GM18520 (cell line): ENCODE measurements around the gene VPS26A.
A peak's percentile ranks its signal among the peaks of the same experiment; 100 is the strongest.
"Not testable (repeated sequence)": the region's sequence is repeated elsewhere in the genome, so short reads cannot be mapped to it uniquely, and the experiment has no call there.

ENCODE experiments used
- ATAC-seq: cut with Tn5 transposase; IDR thresholded peaks from one replicate; pipeline ENCODE4 v1.9.1; 2021; ENCODE audit not compliant: unreplicated experiment

The VPS26A gene

DNA sequence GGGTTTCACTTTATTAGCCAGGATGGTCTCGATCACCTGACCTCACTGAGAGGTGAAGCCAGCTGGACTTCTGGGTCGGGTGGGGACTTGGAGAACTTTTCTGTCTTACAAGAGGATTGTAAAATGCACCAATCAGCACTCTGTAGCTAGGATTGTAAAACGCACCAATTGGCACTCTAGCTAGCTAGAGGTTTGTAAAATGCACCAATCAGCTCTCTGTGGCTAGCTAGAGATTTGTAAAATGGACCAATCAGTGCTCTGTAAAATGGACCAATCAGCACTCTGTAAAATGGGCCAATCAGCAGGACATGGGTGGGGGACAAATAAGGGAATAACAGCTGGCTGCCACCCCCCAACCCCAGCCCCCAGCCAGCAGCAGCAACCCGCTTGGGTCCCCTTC lies 51.3 kb downstream of the VPS26A start:
- not testable (repeated sequence) for ATAC-seq

DNA sequence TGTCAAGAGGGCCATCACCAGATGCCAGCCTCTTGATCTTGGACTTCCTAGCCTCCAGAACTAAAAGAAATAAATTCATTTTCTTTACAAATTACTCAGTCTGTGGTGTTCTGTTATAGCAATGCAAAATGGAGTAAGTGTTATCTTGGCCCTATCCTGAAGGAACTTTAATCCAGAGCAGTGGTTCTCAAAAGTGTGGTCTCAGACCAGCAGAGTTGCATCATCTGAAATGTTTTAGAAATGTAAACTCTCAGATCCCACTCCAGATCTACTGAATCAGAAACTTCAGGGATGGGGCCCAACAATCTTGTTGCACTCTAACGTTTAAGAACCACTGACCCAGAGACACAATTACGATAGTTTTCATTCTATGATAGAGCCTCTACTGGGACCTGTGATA lies 52.8 kb downstream of the VPS26A start:
- ATAC-seq = no peak

DNA sequence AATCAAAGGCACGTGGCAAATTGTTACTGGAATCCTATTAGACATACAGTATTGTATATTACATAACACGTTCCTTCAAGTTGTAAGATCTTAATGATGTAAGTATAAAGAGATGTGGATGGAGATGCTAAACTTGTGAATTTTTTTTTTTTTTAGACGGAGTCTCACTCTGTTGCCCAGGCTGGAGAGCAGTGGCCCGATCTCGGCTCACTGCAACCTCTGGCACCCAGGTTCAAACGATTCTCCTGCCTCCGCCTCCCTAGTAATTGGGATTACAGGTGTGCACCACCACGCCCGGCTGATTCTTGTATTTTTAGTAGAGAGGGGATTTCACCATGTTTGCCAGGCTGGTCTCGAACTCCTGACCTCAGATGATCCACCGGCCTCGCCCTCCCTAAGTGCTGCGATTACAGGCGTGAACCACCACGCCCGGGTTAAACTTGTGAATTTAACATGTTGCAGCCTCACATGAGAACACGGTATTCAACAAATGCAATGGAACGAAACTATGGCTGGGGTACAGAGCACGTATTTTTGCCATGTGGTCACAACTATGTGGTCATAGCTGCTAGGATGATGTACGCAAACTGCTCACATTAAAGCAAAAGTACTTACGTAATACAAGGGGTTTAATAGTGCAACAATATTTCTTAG lies 55.2 kb downstream of the VPS26A start:
- peak; percentile 10 for ATAC-seq

DNA sequence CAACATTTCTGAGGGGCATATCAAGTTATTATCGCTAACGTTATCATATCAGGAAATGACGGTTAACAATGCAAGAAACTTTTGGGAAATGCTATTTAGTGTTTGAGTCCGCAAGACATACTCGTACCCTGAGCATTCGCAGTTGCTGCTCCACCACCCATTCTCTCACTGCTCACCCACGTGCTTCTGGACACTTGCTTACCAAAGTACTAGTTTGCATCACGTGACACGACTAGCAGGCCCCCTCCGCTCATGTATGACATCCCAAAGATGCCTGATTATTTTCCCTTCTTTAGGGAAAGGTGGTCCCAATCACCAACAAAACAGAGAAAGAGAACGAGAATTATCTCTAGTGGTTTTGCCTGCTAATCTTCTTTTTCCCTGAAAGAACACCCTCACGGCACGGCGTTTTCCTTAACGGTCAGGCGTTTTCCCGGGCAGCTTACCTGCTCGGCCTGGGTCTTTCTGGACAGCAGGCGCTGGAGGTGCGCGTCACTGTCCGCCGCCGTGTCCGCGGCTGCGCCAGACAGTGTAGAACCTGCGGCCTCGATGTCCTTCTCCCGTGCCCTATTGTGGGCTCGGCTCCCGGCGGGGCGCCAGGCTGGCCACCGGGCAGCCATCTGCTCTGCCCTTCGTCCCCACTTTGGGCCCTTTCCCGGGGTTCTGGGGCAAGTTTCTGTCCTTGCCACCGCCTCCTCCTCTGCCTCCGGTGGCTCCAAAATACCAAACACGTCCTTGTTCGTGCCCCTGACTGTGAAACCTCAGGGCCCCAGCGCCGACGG lies 56.0 kb downstream of the VPS26A start, which contains the start of gene SUPV3L1:
Gene SUPV3L1, plus strand, starts transcription at position 492 of the 782 bp plus-strand sequence. Its CDS starts 58 bp downstream, at position 550.
- peak; percentile 62 for ATAC-seq

DNA sequence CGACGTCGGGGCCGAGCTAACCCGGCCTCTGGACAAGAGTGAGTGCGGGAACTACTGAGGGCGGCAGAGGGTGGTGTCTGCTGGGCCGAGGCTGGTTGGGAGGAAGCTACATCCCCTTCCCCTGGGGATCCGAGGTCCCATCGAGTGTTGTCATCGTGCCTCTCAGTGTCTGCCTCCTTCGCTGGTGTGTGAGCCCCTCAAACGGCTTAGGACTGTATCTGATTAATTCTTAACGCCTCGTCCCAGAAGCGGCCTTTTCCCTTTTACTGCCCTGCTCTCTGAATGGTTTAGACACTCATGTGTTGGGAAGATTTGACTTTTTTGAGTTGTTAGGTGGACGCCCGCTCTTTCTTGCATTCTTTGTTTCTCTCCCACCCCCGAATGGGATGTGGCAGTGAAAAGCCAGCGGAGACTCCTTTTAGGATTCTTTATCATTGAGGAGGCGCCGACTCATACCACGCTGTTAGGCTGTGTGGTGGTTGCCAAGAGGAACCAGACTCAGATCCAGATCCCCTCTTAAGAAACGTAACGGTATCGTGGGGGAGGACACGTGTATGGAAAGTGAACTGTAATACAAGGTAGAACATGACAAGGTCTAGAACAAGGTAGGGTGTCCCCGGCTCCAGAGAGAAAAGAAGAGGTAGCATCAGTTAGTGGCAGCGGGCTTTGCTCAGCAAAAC lies 56.7 kb downstream of the VPS26A start:
- ATAC-seq = no peak

DNA sequence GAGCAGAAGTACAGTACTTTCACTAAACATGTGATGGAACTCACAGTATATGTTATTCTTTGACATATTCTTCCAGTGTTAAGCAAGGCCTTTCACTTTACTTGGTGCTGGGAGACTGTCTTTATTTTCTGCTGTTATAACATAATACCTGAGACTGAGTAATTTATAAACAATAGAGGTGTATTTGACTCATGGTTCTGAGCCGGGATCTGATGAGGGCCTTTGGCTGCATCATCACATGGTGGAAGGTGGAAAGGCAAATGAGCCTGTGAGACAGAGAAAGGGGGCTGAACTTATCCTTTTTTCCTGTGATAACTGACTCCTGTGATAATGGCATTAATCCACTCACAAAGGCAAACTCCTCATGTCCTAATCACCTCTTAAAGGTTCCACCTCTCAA lies 57.5 kb downstream of the VPS26A start:
- no peak for ATAC-seq

DNA sequence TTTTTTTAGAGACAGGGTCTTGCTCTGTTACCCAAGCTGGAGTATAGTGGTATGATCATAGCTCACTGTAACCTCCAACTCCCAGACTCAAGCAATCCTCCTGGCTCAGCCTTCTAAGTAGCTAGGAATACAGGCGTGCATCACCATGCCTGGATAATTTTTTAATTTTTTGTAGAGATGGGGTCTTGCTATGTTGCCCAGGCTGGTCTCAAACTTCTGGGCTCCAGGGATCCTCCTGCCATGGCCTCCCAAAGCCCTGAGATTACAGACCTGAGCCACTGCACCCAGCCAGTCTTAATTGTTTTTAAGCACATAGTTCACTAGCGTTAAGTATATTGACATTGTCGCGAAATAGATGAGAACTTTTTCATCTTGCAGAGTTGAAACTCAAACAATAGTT lies 58.0 kb downstream of the VPS26A start:
- no peak for ATAC-seq

DNA sequence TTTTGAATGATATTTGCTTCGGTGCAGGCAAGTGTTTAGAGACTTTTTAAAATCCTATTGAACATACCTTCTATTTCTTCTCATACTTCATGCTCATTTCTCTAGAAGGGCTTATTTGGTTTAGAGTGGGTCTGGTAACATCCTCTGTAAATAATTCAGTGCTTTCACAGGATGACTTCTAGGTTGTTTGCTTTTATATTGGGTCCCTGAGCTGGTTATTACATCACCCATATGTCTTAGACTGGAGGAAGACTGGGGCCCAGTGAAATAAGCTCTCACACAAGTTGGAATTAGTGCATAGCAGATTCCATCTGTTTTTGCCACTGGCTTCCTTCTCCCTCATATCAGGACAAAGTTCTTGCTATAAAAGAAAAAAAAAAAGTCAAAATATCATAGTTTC lies 62.5 kb downstream of the VPS26A start:
- ATAC-seq = no peak

DNA sequence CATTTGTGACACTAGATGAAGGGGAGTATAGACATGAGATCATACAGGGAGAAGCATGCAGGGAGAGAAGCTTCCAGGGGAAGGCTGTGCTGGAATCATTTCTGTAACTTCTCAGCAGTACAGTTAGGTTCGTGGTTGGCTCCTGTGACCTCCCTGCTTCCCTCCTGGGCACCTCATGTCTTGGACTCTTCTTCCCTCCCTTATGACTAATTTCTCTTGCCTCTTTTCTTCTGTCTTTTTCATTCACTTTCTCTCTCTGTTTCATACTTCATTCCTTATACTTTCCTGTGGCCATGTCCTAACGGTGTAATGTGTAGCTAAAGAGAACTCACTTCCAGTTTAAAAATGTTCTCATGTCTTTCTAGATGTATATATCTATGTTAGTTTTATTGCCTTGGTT lies 77.1 kb downstream of the VPS26A start:
- no peak for ATAC-seq

DNA sequence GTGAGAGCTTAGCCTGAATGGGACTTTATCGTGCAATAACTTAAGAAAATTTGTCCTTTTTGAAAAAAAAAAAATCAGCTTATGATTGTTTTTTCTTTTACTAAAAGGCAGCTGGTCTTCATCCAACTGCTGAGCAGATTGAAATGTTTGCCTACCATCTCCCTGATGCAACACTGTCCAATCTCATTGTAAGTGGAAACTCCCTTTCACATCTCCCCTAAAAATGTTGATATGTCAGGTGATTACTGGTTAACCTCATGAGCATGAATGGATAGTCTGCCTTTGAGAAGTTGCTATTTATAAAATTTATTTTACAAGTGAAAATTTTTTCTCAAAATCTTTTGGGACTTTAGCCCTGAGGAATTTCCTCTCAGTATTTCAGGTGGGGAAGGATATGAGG lies 78.4 kb downstream of the VPS26A start:
- ATAC-seq = no peak

DNA sequence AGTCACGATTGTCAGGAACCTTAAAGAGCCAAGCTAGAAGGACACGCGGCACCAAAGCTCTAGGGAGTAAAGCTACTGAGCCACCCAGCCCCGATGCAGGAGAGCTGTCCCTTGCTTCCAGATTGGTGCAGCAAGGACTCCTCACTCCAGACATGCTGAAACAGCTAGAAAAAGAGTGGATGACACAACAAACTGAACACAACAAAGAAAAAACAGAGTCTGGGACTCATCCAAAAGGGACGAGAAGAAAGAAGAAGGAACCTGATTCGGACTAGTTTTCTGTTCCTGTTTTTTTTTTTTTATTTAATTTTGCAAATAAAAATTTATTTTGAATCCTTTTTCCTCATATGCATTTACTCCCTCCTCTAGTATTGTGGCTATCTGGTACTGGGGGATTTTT lies 84.8 kb downstream of the VPS26A start:
- ATAC-seq = no peak

DNA sequence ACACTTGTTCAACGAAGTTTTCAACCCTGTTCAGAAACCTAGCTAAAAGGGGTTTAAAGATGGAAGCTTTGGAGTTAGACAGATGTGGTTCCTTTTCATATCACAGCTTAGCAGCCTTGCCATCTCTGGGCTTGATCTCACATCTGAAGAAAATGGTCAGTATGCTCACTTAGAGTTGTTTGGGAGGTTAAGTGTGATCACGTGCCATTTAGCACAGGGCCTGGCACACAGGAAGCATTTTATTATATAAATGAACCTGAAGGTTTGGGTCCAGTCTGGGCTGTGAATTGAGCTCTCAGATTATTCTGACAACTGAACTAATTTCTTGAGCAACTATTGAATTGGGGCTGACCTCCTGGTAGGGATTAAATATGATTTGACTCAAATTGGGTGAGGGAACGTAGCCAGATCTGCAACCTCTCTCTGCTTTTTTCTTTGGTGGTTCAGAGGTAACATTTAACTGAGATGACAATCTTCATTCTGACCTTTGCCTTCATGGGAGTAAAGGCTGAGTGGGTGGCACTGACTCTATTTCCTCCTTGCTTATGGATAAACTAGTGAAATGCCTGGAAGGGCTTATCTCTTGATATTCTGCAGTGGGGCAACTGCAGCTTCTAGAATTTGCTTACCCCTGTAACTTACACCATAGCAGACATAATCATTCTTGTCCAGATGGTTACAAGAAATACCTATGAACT lies 86.0 kb downstream of the VPS26A start:
- ATAC-seq = no peak

DNA sequence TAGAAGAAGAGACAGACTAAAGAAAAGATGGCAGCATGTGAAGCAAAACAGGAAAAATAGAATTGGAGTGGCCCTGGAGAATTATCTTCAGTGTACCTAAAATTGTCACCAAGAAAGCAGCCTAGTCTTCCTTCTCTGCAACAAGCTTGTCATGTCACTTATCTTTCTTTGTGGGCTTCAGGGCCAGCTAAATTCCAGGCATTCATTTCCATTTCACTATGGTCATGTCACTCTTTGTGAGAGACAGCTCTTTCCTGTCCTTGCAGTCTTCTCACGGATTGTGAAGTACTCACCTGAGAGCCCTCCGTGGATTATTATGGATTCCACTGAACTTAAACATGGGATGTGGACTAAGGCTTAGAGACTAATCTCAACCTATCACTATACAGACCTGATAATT lies 87.1 kb downstream of the VPS26A start:
- ATAC-seq = no peak

DNA sequence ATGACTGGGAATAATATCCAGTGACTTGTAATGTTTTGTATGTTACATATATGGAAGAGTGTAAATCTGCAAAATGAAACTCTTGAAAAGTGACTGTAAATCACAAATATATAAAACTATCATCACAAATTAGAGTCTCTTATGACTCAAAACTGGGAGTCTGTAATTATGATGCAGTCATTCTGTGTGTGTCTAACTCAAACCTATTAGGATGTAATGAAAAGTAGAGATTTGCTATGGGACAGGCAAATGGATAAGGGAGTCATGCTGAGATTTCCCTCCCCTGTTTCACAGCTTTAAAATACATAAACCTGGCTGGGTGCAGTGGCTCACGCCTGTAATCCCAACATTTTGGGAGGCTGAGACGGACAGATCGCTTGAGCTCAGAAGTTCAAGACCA lies 87.5 kb downstream of the VPS26A start:
- no peak for ATAC-seq

DNA sequence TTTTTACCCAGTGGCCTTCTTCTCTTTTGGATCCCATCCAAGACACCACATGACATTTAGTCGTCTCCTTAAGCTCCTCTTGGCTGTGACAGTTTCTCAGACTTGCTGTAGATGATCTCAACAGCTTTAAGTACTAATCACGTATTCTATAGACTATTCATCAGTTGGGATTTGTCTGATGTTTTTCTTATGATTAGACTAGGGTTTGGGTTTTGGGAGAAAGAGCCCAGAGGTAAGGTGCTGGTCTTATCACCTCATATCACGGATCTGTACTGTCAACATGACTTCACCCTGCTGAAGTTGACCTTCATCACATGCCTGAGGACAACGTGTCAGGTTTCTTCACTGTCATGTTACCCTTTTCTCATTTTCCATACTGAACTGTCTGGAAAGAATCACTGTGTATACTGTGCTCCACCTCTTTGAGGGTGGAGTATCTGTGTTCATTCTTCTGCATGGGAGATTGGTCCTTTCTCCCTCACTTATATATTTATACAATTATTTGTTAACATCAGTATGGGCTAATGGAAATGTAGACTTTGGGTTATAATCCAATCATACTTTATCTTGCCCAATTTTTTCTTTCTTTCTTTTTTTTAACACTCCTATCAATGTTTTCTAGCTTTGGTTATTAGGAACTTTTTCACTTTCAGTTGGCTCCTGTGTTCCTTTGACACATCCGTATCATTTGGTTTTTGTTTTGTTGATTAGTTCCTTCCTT lies 89.8 kb downstream of the VPS26A start:
- ATAC-seq = no peak

DNA sequence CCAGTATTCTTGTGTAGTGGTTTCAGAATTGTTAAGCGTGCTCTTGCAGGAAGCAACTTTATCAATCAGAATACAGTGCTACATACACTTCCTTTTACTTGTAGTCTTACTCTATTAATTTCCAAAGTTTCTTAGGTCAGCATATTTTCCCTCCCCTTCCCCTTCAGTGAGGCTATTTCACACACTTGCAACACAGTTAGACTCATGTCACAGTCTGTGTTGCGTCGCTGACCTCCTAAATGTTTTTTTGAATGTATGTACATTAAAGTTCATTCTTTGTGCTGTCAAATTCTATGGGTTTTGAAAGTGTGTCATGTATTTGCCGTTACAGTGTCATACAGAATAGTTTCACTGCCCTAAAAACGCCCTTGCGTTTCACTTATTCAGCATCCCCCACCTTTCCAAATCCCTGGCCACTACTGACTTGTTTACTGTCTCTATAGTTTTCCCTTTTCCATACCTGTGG lies 90.7 kb downstream of the VPS26A start:
- ATAC-seq = no peak

DNA sequence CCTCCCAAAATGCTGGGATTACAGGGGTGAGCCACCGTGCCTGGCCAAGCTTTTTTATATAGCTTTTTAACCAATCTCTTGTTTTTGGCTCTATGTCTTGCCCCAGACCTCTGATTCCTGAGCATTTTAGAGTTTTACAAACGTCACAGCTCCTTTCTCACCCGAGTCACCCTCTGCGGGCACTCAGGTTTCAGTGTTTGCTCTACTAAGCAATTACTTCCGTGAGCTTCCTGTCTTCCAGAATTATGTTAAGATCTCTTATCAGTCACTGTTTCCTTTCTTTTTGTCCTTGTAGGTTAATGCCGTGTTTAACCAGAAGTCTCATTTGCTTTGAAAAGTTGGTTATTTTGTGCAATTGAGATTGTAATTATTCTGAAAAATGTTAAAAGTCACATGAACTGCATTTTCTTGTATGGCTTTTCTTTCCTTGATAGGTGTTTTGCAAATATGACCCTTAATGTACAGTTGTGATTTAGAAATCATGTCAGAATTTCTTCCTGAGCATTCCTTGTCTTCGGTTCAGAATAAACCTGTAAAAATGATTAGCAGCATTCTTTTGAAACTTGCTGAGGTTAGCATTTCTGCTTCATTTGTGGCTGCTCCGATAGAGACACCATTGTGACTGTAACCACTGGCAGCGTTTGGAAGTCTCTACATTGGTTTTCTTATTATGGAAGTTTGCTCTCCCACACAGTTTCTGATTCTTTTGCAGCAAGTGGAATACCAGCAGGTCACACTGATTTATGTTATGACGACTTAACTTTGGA lies 91.6 kb downstream of the VPS26A start:
- no peak for ATAC-seq

DNA sequence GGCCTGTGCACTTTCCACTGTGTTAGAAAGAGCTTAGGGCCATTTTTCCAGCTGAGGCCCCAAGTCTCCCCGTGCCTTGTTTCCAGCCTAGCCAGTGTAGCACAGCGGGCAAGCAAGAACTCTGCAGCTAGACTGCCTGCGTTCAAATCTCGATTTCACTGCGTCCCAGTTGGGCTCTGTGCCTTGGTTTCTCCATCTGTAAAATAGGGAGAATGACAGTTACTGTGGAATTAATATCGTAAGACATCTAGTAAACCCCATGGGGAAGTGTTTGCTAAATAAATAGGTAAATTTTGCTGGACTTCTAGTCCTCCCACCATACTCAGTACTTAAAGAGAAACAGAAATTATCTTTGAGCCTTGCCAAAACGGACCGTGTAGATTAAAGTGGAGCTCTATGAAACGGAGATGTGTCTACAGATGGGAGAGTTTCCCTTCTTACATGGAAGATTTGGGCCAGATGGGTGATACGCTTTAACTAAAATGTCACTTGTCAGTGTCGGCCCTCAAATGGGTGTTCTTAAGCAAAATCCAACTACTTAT lies 92.7 kb downstream of the VPS26A start:
- no peak for ATAC-seq

DNA sequence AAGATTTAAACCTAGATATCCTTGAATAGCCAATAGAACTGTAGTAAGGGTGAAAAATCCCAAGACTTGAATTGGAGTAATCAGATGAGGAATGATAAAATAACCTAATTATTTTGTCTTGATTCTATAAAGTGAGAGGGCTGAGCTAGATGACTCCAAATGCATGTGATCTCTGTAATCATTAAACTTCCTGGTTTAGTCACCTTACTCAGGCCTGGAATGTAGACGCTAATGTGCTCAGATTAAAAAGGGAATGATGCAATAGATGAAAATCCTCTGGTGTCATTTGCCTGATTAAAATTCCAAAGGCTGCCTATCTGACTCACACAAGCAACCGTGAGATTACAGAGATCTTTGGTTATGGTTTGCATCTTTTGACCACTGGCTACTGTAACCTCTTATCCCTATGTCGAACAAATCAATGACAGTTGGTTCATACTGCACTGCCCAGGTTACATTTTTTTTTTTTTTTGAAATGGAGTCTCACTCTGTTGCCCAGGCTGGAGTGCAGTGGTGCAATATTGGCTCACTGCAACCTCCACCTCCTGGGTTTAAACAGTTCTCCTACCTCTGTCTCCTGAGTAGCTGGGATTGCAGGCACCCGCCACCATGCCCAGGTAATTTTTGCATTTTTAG lies 93.3 kb downstream of the VPS26A start:
- ATAC-seq = no peak
